Stimulated activated naive CD8-positive, alpha-beta T cell treated with anti-CD3 and anti-CD28 coated beads, Interleukin-15, Interleukin-2, amounts not matched to agents 100 ng/mL and 50 ng/mL, for 24 hours (primary cell): ENCODE data around the gene PLCE1.

ENCODE experiments used
- H3K27ac Mint-ChIP-seq: one replicate; pipeline ENCODE4 v1.8.0; 2021; ENCODE audit warnings: mild to moderate bottlenecking, mixed read lengths
- H3K27me3 Mint-ChIP-seq: one replicate; pipeline ENCODE4 v1.8.0; 2021; ENCODE audit warnings: mixed read lengths
- H3K36me3 Mint-ChIP-seq: one replicate; pipeline ENCODE4 v1.8.0; 2021; ENCODE audit warnings: low read depth, mixed read lengths
- H3K4me1 Mint-ChIP-seq: one replicate; pipeline ENCODE4 v1.8.0; 2021; ENCODE audit warnings: low read depth, mixed read lengths
- H3K4me3 Mint-ChIP-seq: one replicate; pipeline ENCODE4 v1.8.0; 2021; ENCODE audit warnings: mild to moderate bottlenecking, mixed read lengths
- H3K9me3 Mint-ChIP-seq: one replicate; pipeline ENCODE4 v1.8.0; 2021; ENCODE audit warnings: mixed read lengths

The PLCE1 gene

DNA sequence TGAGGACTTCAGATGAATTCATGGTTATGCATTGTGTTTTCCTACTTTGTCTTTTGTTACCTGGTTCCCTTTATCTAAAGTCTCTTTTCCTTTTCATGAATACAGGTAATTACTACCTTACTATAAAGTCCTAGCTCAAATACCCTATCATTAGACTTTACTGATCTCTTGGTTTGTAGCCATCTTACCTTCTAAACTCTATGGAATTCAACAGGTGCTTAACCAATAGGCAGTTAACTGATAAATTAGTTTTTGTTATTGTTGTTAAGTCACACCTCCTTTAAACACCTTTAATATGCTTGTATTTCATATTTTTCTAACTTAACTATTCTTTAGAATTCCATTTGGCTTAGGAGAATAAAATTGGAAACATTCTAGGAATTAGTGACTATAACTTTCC lies 30.7 kb downstream of the PLCE1 start:
- Mint-ChIP-seq H3K4me3 (no peak overlapping the region), H3K36me3 (no peaks in the 10 kb centered on the region), H3K27ac (no peak overlapping the region), H3K9me3 (peaks cover 18% of the 10 kb centered on the region), H3K4me1 (no peaks in the 10 kb centered on the region), H3K27me3 (peaks cover 4% of the 10 kb centered on the region)

DNA sequence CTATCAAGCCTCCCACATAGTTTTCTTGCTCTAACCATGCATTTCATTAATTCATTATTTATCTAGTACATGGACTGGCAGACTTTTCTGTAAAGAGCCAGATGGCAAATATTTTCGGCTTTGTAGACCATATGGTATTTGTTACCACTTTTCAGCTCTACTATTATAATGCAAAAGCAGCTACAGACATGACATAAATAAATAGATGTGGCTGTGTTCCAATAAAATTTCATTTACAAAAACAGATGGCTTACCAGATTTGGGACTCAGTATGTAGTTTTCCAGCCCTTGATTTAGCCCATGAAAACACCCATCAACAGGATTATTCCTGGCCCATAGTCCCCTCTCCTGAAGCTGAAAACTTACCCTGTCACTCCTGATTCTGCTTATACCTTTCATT lies 32.1 kb downstream of the PLCE1 start:
- Mint-ChIP-seq H3K27ac (no peak overlapping the region), H3K27me3 (no peaks in the 10 kb centered on the region), H3K4me1 (no peaks in the 10 kb centered on the region), H3K4me3 (no peak overlapping the region), H3K9me3 (peaks cover 21% of the 10 kb centered on the region), H3K36me3 (no peaks in the 10 kb centered on the region)

DNA sequence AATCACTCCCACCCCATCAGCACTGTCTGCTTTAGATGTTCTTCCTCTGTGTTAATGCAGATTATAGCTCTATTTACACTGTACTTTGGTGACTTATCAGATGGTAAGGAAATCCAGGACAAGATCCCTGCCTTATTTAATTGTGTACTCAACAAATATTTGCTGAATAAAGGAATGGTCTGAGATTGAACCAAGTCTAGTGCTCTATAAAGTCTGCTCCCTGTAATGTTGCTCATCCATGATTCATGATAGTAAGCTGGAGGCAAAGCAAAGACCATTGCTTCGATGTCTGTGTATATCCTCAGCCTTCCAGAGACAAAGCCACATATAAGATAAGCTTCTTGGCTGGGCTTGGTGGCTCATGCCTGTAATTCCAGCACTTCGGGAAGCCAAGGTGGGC lies 33.5 kb downstream of the PLCE1 start:
- H3K36me3 Mint-ChIP-seq, result no peaks in the 10 kb centered on the region
- no peaks in the 10 kb centered on the region for H3K27me3 Mint-ChIP-seq
- no peak overlapping the region for H3K4me3 Mint-ChIP-seq
- H3K4me1 Mint-ChIP-seq, result no peaks in the 10 kb centered on the region
- peaks cover 28% of the 10 kb centered on the region for H3K9me3 Mint-ChIP-seq
- H3K27ac Mint-ChIP-seq, result no peak overlapping the region

DNA sequence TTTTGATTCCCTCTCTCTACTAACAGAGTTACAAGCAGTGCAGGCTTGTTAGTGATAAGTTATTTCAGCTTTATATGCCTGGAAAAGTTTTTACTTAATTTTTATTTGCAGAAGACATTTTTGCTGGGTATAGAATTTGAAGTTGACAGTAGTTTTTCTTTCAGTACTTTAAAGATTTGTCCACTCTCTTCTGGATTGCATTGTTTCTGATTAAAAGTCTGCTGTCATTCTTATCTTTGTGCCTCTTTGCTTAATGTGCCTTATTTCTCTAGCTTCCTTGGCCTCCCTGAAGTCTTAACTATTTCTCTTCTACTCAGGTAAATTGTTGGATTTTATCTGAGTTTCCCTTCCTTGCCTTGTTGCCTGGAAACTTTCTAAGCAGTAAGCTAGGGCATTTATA lies 36.2 kb downstream of the PLCE1 start:
- Mint-ChIP-seq H3K36me3 (no peaks in the 10 kb centered on the region), H3K4me1 (no peaks in the 10 kb centered on the region), H3K27me3 (peaks cover 5% of the 10 kb centered on the region), H3K4me3 (no peak overlapping the region), H3K9me3 (peaks cover 28% of the 10 kb centered on the region), H3K27ac (no peak overlapping the region)

DNA sequence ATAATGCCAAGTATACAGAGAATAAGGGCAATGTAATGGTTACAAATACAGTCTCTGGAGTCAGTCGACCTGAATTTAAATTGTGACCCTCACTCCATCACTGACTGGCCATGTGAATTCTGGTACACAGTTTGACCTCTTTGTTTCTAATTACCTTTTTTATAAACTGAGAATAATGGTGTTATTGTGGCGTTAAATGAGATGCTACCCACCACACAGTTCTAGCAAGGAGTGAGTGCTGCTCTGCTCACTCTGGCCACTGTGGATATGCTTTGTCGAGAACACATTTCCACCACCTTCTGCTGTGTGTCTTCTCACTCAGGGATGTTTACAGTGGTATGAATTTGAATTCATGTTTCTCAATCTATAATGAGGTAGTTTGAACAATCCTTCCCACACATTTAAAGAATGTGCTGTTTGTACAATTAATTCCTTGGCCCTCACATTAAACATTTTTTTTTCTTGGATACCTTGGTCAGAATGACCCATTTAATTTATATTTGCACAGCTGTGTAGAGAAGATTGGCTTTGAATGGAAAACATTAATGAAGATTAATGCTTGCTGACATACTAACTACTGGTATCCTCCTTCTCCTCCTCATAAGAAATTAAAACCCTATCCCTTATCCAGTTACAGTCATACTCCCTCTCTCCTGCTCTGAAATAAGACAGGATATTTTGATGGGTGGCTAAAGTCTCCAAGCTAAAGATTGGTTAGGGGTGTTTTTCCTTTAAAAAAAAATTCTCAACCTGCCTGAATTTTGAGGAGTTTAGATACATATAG lies 42.4 kb downstream of the PLCE1 start:
- H3K4me1 Mint-ChIP-seq, result no peaks in the 10 kb centered on the region
- no peak overlapping the region for H3K27ac Mint-ChIP-seq

DNA sequence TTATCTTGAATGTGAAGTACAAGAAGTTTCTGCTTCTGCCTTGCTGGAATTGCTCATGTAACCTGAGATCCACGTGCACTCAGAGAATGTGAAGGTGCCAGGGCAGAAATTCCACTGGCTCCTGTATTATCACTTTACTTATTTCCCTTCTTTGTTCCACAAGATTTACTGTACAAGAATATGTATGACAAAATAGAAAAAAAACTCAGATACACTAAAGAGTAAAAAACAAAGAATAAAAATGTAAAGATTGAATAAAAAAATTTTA lies 43.0 kb downstream of the PLCE1 start:
- Mint-ChIP-seq H3K4me3 (no peak overlapping the region), H3K27me3 (peaks cover 17% of the 10 kb centered on the region), H3K27ac (no peak overlapping the region), H3K9me3 (peaks cover 3% of the 10 kb centered on the region), H3K36me3 (no peaks in the 10 kb centered on the region), H3K4me1 (no peaks in the 10 kb centered on the region)

More for the DNA sequence above, 42.4 kb downstream of the PLCE1 start:
- Mint-ChIP-seq H3K9me3 (peaks cover 7% of the 10 kb centered on the region), H3K4me3 (no peak overlapping the region), H3K36me3 (no peaks in the 10 kb centered on the region), H3K27me3 (peaks cover 13% of the 10 kb centered on the region)

DNA sequence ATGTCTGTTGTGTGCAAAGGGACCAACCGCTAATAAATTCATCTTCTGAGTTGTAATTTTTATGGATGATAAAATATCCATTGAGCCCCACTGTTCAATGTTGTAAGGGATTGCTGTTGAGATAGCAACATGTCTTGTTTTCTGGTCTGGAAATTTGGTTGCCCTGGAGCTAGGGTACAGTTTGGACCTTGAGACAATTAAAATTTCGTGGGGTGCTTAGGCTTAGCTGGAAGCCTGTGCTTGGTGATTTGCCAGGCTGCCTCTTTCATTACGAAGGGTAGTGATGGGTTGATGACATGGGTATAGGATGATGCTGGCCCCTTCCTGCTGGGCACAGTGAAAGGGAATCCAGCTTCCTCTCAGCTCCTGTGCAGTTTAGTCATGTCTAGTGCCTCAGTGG lies 43.6 kb downstream of the PLCE1 start:
- no peaks in the 10 kb centered on the region for H3K9me3 Mint-ChIP-seq
- no peak overlapping the region for H3K4me3 Mint-ChIP-seq
- H3K36me3 Mint-ChIP-seq, result no peaks in the 10 kb centered on the region
- H3K27ac Mint-ChIP-seq, result no peak overlapping the region
- peaks cover 2% of the 10 kb centered on the region for H3K4me1 Mint-ChIP-seq
- peaks cover 17% of the 10 kb centered on the region for H3K27me3 Mint-ChIP-seq

DNA sequence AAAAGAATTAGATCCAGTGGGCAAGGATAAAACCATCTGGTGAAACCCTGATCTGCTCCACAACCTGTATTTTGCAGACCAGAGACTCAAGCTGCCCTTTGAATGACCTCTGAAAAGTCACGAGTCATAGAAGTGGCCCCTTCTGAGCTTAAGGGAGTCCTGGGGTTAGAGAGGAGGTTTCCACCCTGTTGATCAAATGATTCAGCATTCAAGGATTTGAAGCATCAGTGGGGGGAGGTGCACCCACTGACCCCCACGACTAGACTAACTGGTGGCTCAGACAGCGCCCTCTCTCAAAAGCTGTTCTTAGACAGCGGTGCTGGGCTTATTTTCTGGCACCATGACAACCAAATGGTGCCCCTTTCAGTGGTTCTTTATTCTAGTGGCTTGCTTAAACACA lies 44.3 kb downstream of the PLCE1 start:
- Mint-ChIP-seq H3K4me1 (peaks cover 3% of the 10 kb centered on the region), H3K9me3 (no peaks in the 10 kb centered on the region), H3K4me3 (no peak overlapping the region), H3K36me3 (no peaks in the 10 kb centered on the region), H3K27ac (no peak overlapping the region), H3K27me3 (peaks cover 17% of the 10 kb centered on the region)

DNA sequence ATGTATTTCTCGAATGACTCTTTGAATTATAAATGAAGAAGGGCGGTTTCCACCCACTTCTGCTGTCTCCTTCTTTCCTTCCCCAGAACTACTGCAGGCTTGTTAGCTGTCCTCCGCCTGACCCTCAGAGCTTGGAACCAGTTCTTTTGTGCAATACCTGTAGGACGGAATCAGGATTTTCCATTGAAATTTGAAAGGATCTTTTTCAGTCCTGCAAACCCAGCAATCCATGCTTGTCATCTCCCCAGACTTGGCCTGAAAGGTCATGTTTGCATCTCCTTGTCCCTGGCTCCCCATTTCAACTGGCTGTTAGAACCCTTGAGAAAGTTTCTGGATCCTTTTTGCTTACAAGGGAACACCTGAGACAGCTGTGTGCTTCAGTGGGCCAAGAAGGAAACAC lies 47.5 kb downstream of the PLCE1 start:
- no peak overlapping the region for H3K27ac Mint-ChIP-seq
- H3K36me3 Mint-ChIP-seq, result no peaks in the 10 kb centered on the region
- H3K4me1 Mint-ChIP-seq, result peaks cover 3% of the 10 kb centered on the region
- H3K27me3 Mint-ChIP-seq, result peaks cover 15% of the 10 kb centered on the region
- no peaks in the 10 kb centered on the region for H3K9me3 Mint-ChIP-seq
- H3K4me3 Mint-ChIP-seq, result no peak overlapping the region

DNA sequence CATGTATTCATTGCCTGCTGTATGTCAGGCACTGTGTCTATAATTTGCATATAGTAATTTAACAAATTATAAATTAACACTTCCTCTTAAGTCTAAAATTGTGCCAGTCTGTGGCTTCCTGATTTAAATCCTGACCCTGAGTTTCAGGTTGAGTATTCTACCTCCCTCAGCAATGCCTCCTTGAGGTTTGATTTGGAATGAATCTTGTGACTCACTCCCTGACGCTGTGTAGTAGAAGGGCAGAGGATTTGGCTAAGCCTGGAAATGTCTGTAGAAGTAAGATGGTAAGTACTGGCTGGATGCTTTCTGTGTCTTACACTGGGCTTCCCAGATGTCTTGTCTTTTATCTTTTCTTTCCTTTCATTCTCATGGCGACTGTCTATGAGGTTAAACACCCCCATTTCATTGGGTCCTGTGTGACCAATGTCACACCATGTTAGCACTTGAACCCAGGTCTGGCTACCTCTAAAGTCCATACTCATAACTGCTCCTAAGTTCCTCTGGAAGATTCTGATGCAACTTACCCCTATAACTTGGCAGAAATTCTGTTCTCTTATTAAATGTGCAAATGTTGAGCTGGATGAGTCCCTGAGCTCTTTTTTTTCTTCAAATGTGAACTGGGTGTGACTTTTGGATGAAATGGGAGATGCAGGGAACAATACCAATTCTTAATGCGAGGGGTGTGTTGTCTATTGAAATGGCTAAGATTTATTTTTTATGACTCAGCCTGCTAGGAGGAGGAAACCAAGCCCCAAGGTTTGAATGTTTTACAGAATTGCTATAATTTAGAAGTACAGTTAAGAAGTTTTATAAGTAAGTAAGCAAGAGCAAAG lies 48.5 kb downstream of the PLCE1 start:
- H3K4me3 Mint-ChIP-seq, result no peak overlapping the region
- no peak overlapping the region for H3K27ac Mint-ChIP-seq

DNA sequence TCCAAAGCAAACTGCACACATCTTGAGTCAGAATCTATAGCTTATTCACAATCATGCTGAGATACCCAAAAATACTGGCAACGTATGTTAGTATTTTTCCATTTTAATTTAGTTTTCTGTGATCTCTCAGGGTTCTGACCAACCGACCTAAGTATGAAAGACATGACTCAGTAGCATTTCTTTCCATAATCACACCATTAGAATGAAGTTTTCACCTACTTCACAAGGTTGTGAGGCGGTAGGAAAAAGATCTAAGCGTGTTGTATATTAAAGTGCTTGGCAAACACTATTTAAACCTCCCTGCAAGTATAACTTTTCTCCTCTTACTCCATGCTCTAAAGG lies 49.1 kb downstream of the PLCE1 start:
- Mint-ChIP-seq H3K36me3 (no peaks in the 10 kb centered on the region), H3K4me3 (no peak overlapping the region), H3K9me3 (no peaks in the 10 kb centered on the region), H3K27me3 (peaks cover 10% of the 10 kb centered on the region), H3K4me1 (peaks cover 3% of the 10 kb centered on the region), H3K27ac (no peak overlapping the region)

More for the DNA sequence above, 48.5 kb downstream of the PLCE1 start:
- Mint-ChIP-seq H3K9me3 (no peaks in the 10 kb centered on the region), H3K36me3 (no peaks in the 10 kb centered on the region), H3K4me1 (peaks cover 3% of the 10 kb centered on the region), H3K27me3 (peaks cover 10% of the 10 kb centered on the region)
